B cell (primary cell): ENCODE results near the gene KRTAP5-10. TPM values are rescaled to one million over a fixed set of nuclear protein-coding genes. Genes with fewer than 3 reads are reported as not detected.

Experiments
- ATAC-seq: fragments of 200-7000 bp; cut with Tn5 transposase; one replicate; pipeline ENCODE4 v1.10.0; 2021; ENCODE audit warnings: low read depth, mild to moderate bottlenecking, moderate number of reproducible peaks, moderate library complexity
- CTCF ChIA-PET: fragments of 350-600 bp; sonication (Branson Sonifier 250); formaldehyde crosslinking; loops from one replicate; lab custom pipeline; 2021; ENCODE audit warnings: antibody characterized with exemption, inconsistent platforms; lab: Charles Lee
- POLR2A ChIA-PET: fragments of 350-600 bp; sonication (Branson Sonifier 250); formaldehyde crosslinking; loops from one replicate; lab custom pipeline; 2021; ENCODE audit warnings: antibody characterized with exemption; lab: Charles Lee
- DNase-seq: peaks from one replicate; pipeline ENCODE4 v3.0.0; 2013
- H2AFZ ChIP-seq: 2 replicates; pipeline ENCODE4 v1.6.1; 2012; ENCODE audit warnings: mild to moderate bottlenecking, low read depth, low read length; ENCODE audit not compliant: insufficient read depth, poor library complexity, severe bottlenecking
- H3K27ac ChIP-seq, 2 donors: 1 replicate in 1 of 2; 2 replicates in 1 of 2; pipeline ENCODE4 v1.5.1; 2012 to 2013; ENCODE audit warnings: low read length in 2 of 2, mild to moderate bottlenecking in 2 of 2, moderate library complexity in 1 of 2
- H3K27me3 ChIP-seq, 4 experiments: fragments of 200-600 bp in 1 of 4; sonication (generic) in 1 of 4; replicated peaks in 1 of 4; 1 replicate in 2 of 4; 2 replicates in 2 of 4; pipeline versions ENCODE4 v1.6.1 to v1.7.0; 2013 to 2016; ENCODE audit warnings: low read length in 3 of 4, mild to moderate bottlenecking in 2 of 4, mixed read lengths in 1 of 4, moderate library complexity in 1 of 4; ENCODE audit not compliant: insufficient read depth in 4 of 4, control insufficient read depth in 3 of 4; ENCODE audit errors: control extremely low read depth in 1 of 4
- H3K36me3 ChIP-seq, 2 experiments: replicated peaks in 1 of 2; 1 replicate in 1 of 2; 2 replicates in 1 of 2; pipeline versions ENCODE4 v1.6.1 to v1.7.1; 2013; ENCODE audit warnings: low read length in 1 of 2; ENCODE audit not compliant: insufficient read depth in 2 of 2, control insufficient read depth in 1 of 2; ENCODE audit errors: control extremely low read depth in 1 of 2, extremely low read depth in 1 of 2
- H3K4me1 ChIP-seq, 2 donors: fragments of 200-600 bp in 1 of 2; sonication (generic) in 1 of 2; 1 replicate in 1 of 2; 2 replicates in 1 of 2; pipeline versions ENCODE4 v1.5.1 to v1.6.1; 2013 to 2017; ENCODE audit warnings: low read length in 2 of 2; ENCODE audit not compliant: control insufficient read depth in 2 of 2, insufficient read depth in 2 of 2
- H3K4me2 ChIP-seq: replicated peaks from 2 replicates; pipeline ENCODE3; 2012; ENCODE audit warnings: mild to moderate bottlenecking, low read depth, low read length; ENCODE audit not compliant: poor library complexity, severe bottlenecking
- H3K4me3 ChIP-seq, 5 experiments: fragments of 200-600 bp in 1 of 5; sonication (generic) in 1 of 5; 1 replicate in 3 of 5; 2 replicates in 2 of 5; pipeline versions ENCODE4 v1.5.1 to v1.7.0; 2011 to 2016; ENCODE audit warnings: low read length in 4 of 5, mild to moderate bottlenecking in 4 of 5, low read depth in 2 of 5, control low read depth in 1 of 5, moderate library complexity in 1 of 5; ENCODE audit not compliant: insufficient read depth in 1 of 5; ENCODE audit errors: control extremely low read depth in 1 of 5, extremely low read depth in 1 of 5
- H3K79me2 ChIP-seq: fragments of 200-600 bp; sonication (generic); one replicate; pipeline ENCODE4 v1.6.0; 2016; ENCODE audit warnings: low read length; ENCODE audit not compliant: control insufficient read depth, insufficient read depth
- H3K9ac ChIP-seq: fragments of 200-600 bp; sonication (generic); 2 replicates; pipeline ENCODE4 v1.6.1; 2017; ENCODE audit warnings: mild to moderate bottlenecking, low read length, moderate library complexity
- H3K9me3 ChIP-seq, 3 donors: one replicate each; pipeline versions ENCODE4 v1.6.1 to v1.7.1; 2013; ENCODE audit warnings: low read length in 2 of 3; ENCODE audit not compliant: control insufficient read depth in 2 of 3, insufficient read depth in 1 of 3; ENCODE audit errors: control extremely low read depth in 1 of 3
- H4K20me1 ChIP-seq: 2 replicates; pipeline ENCODE4 v1.6.0; 2012; ENCODE audit warnings: mild to moderate bottlenecking, low read length; ENCODE audit not compliant: insufficient read depth, control insufficient read depth, poor library complexity, severe bottlenecking
- H3K27ac Mint-ChIP-seq: one replicate; pipeline ENCODE4 v1.8.0; 2021; ENCODE audit warnings: mixed read lengths
- H3K27me3 Mint-ChIP-seq: one replicate; pipeline ENCODE4 v1.8.0; 2021; ENCODE audit warnings: mixed read lengths
- H3K4me1 Mint-ChIP-seq: one replicate; pipeline ENCODE4 v1.8.0; 2021; ENCODE audit warnings: mixed read lengths
- H3K4me3 Mint-ChIP-seq: one replicate; pipeline ENCODE4 v1.8.0; 2021; ENCODE audit warnings: mixed read lengths
- H3K9me3 Mint-ChIP-seq: one replicate; pipeline ENCODE4 v1.8.0; 2022; ENCODE audit warnings: mixed read lengths; ENCODE audit not compliant: insufficient read depth
- EZH2 ChIP-seq: IDR thresholded peaks from 2 replicates; pipeline ENCODE4 v1.6.1; 2012; ENCODE audit warnings: borderline replicate concordance, low read depth, mild to moderate bottlenecking, moderate library complexity, low read length; ENCODE audit not compliant: insufficient read depth, poor library complexity, severe bottlenecking
- WGBS: methylation state at CpG from one replicate; pipeline ENCODE4 v1.1.5; 2013; ENCODE audit warnings: missing lambda C conversion rate; ENCODE audit not compliant: insufficient coverage; 5-methylcytosine and 5-hydroxymethylcytosine counted together
- intact Hi-C: fragments of 100-400 bp; cut with micrococcal nuclease; formaldehyde crosslinking; loops from one replicate; pipeline ENCODE4 v1.10.0; 2022
- polyA plus RNA-seq: library from polyadenylated mRNA; depleted of rRNA; stranded (reverse); fragments of >200 nt; gene quantifications from 2 replicates; pipeline ENCODE4 v1.2.3, GENCODE V29; 2012
- total RNA-seq, 2 donors: library from RNA; stranded (reverse); fragments of 120-200 nt in 1 of 2; gene quantifications; 1 replicate in 1 of 2; 2 replicates in 1 of 2; pipeline versions ENCODE4 v1.2.3 to v1.2.4, GENCODE V29; 2013 to 2022
- TF ChIP-seq, protein P1 (sequence below): fragments of 200-600 bp; IDR thresholded peaks from one replicate; pipeline ENCODE4 v1.8.0; 2022; ENCODE audit warnings: antibody characterized with exemption, mild to moderate bottlenecking

KRTAP5-10 gene
- total and polyA plus RNA-seq, 2 donors (not counting 1 experiment from before 2014, with no cell fraction given), result not detected

DNA sequence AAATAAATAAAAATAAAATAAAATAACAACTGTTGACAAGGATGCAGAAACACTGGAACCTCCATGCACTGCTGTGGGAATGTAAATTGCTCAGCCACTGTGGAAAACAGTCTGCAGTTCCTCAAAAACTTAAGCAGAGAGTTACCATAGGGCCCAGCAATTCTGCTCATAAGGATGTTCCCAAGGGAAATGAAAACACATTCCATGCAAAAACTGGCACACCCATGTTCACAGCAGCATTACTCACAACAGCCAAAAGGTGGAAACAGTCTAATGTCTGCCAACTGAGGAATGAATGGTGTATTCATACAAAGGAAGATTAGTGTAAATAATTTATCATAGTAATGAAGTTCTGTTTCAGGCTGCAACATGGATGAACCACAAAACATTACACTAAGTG is 3.2 kb upstream of the KRTAP5-10 start:
- no peak overlapping the region for H3K4me3 Mint-ChIP-seq
- Histone ChIP-seq H3K4me1 (peaks cover 0 to 4% of the 10 kb centered on the region in 2 donors), H3K9me3 (no peaks in the 10 kb centered on the region), H4K20me1 (no peaks in the 10 kb centered on the region), H3K9ac (no peak overlapping the region), H3K27me3 (peaks cover 0 to 16% (median 12%) of the 10 kb centered on the region in 4 experiments), H3K4me3 (no peak overlapping the region), H3K36me3 (no peaks in the 10 kb centered on the region), H3K79me2 (no peaks in the 10 kb centered on the region), H3K27ac (no peak overlapping the region), H2AFZ (no peak overlapping the region), H3K4me2 (no peak overlapping the region)
- no peak overlapping the region for H3K27ac Mint-ChIP-seq
- H3K9me3 Mint-ChIP-seq, result peaks cover 2% of the 10 kb centered on the region
- no peaks in the 10 kb centered on the region for H3K4me1 Mint-ChIP-seq
- DNase-seq (no peak), ATAC-seq (no peak)
- H3K27me3 Mint-ChIP-seq, result peaks cover 53% of the 10 kb centered on the region
- no peak for TF ChIP-seq EZH2
- TF ChIP-seq, protein P1, sequence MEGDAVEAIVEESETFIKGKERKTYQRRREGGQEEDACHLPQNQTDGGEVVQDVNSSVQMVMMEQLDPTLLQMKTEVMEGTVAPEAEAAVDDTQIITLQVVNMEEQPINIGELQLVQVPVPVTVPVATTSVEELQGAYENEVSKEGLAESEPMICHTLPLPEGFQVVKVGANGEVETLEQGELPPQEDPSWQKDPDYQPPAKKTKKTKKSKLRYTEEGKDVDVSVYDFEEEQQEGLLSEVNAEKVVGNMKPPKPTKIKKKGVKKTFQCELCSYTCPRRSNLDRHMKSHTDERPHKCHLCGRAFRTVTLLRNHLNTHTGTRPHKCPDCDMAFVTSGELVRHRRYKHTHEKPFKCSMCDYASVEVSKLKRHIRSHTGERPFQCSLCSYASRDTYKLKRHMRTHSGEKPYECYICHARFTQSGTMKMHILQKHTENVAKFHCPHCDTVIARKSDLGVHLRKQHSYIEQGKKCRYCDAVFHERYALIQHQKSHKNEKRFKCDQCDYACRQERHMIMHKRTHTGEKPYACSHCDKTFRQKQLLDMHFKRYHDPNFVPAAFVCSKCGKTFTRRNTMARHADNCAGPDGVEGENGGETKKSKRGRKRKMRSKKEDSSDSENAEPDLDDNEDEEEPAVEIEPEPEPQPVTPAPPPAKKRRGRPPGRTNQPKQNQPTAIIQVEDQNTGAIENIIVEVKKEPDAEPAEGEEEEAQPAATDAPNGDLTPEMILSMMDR, result no peak
- intact Hi-C loops, result no loop called here
- POLR2A ChIA-PET, result no interaction called here
- CTCF ChIA-PET, result interaction anchor here (0.9 kb wide), 1 partner anchor 29 kb away, joined by 3 read pairs; no protein-coding TSS in a partner anchor

DNA sequence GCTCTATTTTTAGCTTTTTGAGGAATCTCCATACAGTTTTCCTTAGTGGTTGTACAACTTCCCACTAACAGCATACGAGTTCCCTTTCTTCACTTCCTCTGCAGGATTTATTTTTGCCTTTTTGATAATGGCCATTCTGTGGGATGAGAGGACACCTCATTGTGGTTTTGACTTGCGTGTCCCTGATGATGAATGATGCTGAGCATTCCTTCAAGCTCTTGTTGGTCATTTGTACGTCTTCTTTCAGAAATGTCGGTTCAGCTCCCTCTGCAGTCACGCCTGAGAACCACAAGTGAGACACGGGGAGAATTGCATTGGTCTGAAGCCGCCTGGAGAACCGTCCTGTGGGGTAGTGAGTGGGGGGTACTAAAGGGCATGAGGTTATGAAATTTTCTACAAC is 2.0 kb upstream of the KRTAP5-10 start:
- no peak overlapping the region for H3K4me3 ChIP-seq
- Mint-ChIP-seq H3K4me3 (no peak overlapping the region), H3K9me3 (peaks cover 2% of the 10 kb centered on the region), H3K27me3 (peaks cover 45% of the 10 kb centered on the region), H3K4me1 (no peaks in the 10 kb centered on the region), H3K27ac (no peak overlapping the region)
- ChIA-PET CTCF (interaction anchor here (0.8 to 1.6 kb wide), 3 partner anchors 14 to 115 kb away, joined by 3 to 6 read pairs (median 3); partner anchors contain the start of gene DHCR7), POLR2A (no interaction called here)
- TF ChIP-seq, protein P1, result peak; percentile 14
- TF ChIP-seq EZH2, result no peak
- no peaks in the 10 kb centered on the region for H3K36me3 ChIP-seq
- intact Hi-C loops, result loop anchor here (1.0 kb wide), 1 partner anchor 37 kb away; no protein-coding TSS in a partner anchor
- H3K9me3 ChIP-seq, result no peaks in the 10 kb centered on the region
- DNase-seq, result peak; percentile 41
- H3K79me2 ChIP-seq, result no peaks in the 10 kb centered on the region
- H3K4me1 ChIP-seq, result peaks cover 0 to 4% of the 10 kb centered on the region in 2 donors
- H4K20me1 ChIP-seq, result no peaks in the 10 kb centered on the region
- no peak for ATAC-seq
- H3K4me2 ChIP-seq, result no peak overlapping the region
- no peak overlapping the region for H2AFZ ChIP-seq
- H3K27me3 ChIP-seq, result peaks cover 0 to 16% (median 11%) of the 10 kb centered on the region in 4 experiments
- WGBS, result 10% methylated on average over 7 of the region's 8 CpGs
- H3K27ac ChIP-seq, result no peak overlapping the region
- H3K9ac ChIP-seq, result no peak overlapping the region
